H9 (cell line): ENCODE measurements around the gene NR2F1-AS1. TPM values are rescaled to one million over a fixed set of nuclear protein-coding genes. Genes with fewer than 3 reads are reported as not detected.

ENCODE experiments used
- DNase-seq: peaks from one replicate; pipeline ENCODE4 v3.0.0-alpha.2; 2017
- H2AFZ ChIP-seq: one replicate; pipeline ENCODE4 v1.6.1; 2013; ENCODE audit warnings: mild to moderate bottlenecking, low read length, control low read depth, moderate library complexity
- H2AK5ac ChIP-seq: 2 replicates; pipeline ENCODE4 v1.6.1; 2013; ENCODE audit warnings: low read length, control low read depth, mixed read lengths; ENCODE audit not compliant: insufficient read length
- H2BK120ac ChIP-seq: one replicate; pipeline ENCODE4 v1.6.1; 2013; ENCODE audit warnings: low read depth, mild to moderate bottlenecking, low read length, control low read depth, inconsistent platforms; ENCODE audit not compliant: poor library complexity, severe bottlenecking
- H2BK12ac ChIP-seq: 2 replicates; pipeline ENCODE4 v1.6.1; 2013; ENCODE audit warnings: low read length, control low read depth, mixed read lengths, low read depth; ENCODE audit not compliant: insufficient read length
- H2BK15ac ChIP-seq: 2 replicates; pipeline ENCODE4 v1.6.1; 2013; ENCODE audit warnings: low read depth, low read length, control low read depth
- H2BK20ac ChIP-seq: one replicate; pipeline ENCODE4 v1.6.1; 2013; ENCODE audit warnings: low read depth, mild to moderate bottlenecking, low read length, control low read depth, inconsistent platforms; ENCODE audit not compliant: poor library complexity, severe bottlenecking
- H2BK5ac ChIP-seq: 2 replicates; pipeline ENCODE4 v1.6.1; 2013; ENCODE audit warnings: low read length, control low read depth, mixed read lengths; ENCODE audit not compliant: insufficient read length
- H3K14ac ChIP-seq: 2 replicates; pipeline ENCODE4 v1.6.1; 2013; ENCODE audit warnings: low read length, control low read depth; ENCODE audit not compliant: insufficient read depth
- H3K18ac ChIP-seq: 2 replicates; pipeline ENCODE4 v1.6.1; 2013; ENCODE audit warnings: low read depth, mild to moderate bottlenecking, mixed read lengths, low read length, control low read depth; ENCODE audit not compliant: insufficient read length
- H3K23ac ChIP-seq: 2 replicates; pipeline ENCODE4 v1.6.1; 2013; ENCODE audit warnings: low read length, control low read depth, mixed read lengths, low read depth; ENCODE audit not compliant: insufficient read length
- H3K23me2 ChIP-seq: 2 replicates; pipeline ENCODE4 v1.6.1; 2013; ENCODE audit warnings: low read depth, mild to moderate bottlenecking, mixed read lengths, low read length, control low read depth; ENCODE audit not compliant: insufficient read length, poor library complexity, severe bottlenecking
- H3K27ac ChIP-seq: 2 replicates; pipeline ENCODE4 v1.5.1; 2013; ENCODE audit warnings: low read length, control low read depth, mixed read lengths, low read depth; ENCODE audit not compliant: insufficient read length
- H3K27me3 ChIP-seq: 2 replicates; pipeline ENCODE4 v1.6.1; 2013; ENCODE audit warnings: low read length, control low read depth, inconsistent platforms; ENCODE audit not compliant: insufficient read depth
- H3K4ac ChIP-seq: 2 replicates; pipeline ENCODE4 v1.6.1; 2013; ENCODE audit warnings: low read depth, mild to moderate bottlenecking, control low read depth, inconsistent platforms, low read length, moderate library complexity
- H3K4me1 ChIP-seq: 2 replicates; pipeline ENCODE4 v1.6.1; 2013; ENCODE audit warnings: low read length, control low read depth, inconsistent platforms; ENCODE audit not compliant: insufficient read depth
- H3K4me2 ChIP-seq: 2 replicates; pipeline ENCODE4 v1.6.1; 2013; ENCODE audit warnings: low read length, control low read depth, mixed read lengths; ENCODE audit not compliant: insufficient read length, insufficient read depth
- H3K56ac ChIP-seq: 2 replicates; pipeline ENCODE4 v1.6.1; 2013; ENCODE audit warnings: low read depth, mild to moderate bottlenecking, mixed read lengths, low read length, control low read depth; ENCODE audit not compliant: insufficient read length
- H3K79me1 ChIP-seq: 2 replicates; pipeline ENCODE4 v1.6.1; 2013; ENCODE audit warnings: low read depth, mild to moderate bottlenecking, moderate library complexity, low read length, control low read depth, inconsistent platforms; ENCODE audit not compliant: insufficient read depth, poor library complexity, severe bottlenecking
- H3K79me2 ChIP-seq: 2 replicates; pipeline ENCODE4 v1.6.1; 2013; ENCODE audit warnings: low read length, control low read depth, inconsistent platforms; ENCODE audit not compliant: insufficient read depth
- H3K9ac ChIP-seq: 2 replicates; pipeline ENCODE4 v1.6.1; 2013; ENCODE audit warnings: low read length, control low read depth, mixed read lengths; ENCODE audit not compliant: insufficient read length; ENCODE audit errors: extremely low read depth
- H3K9me3 ChIP-seq: one replicate; pipeline ENCODE4 v1.6.1; 2013; ENCODE audit warnings: low read depth, low read length, inconsistent platforms; ENCODE audit not compliant: control insufficient read depth
- H3T11ph ChIP-seq: one replicate; pipeline ENCODE4 v1.6.1; 2013; ENCODE audit warnings: mild to moderate bottlenecking, low read length, control low read depth, inconsistent platforms
- H4K20me1 ChIP-seq: one replicate; pipeline ENCODE4 v1.6.1; 2013; ENCODE audit not compliant: control insufficient read depth, insufficient read length, insufficient read depth
- H4K5ac ChIP-seq: 2 replicates; pipeline ENCODE4 v1.6.1; 2013; ENCODE audit warnings: low read depth, mild to moderate bottlenecking, mixed read lengths, low read length, control low read depth; ENCODE audit not compliant: insufficient read length
- H4K8ac ChIP-seq: replicated peaks from 2 replicates; pipeline ENCODE4 v1.6.1; 2013; ENCODE audit warnings: low read length, control low read depth, mixed read lengths, low read depth; ENCODE audit not compliant: insufficient read length
- H4K91ac ChIP-seq: 2 replicates; pipeline ENCODE4 v1.6.1; 2013; ENCODE audit warnings: low read depth, mild to moderate bottlenecking, moderate library complexity, mixed read lengths, low read length, control low read depth; ENCODE audit not compliant: insufficient read length
- H3K27ac Mint-ChIP-seq, 3 experiments: 2 replicates in 2 of 3; 3 replicates in 1 of 3; pipeline ENCODE4 v1.8.0; 2020 to 2021; ENCODE audit warnings: mixed read lengths in 3 of 3, mild to moderate bottlenecking in 1 of 3, moderate library complexity in 1 of 3
- H3K27me3 Mint-ChIP-seq: 2 replicates; pipeline ENCODE4 v1.8.0; 2021; ENCODE audit warnings: low read depth, mild to moderate bottlenecking, moderate library complexity, mixed read lengths
- H3K36me3 Mint-ChIP-seq, 3 experiments: 2 replicates in 2 of 3; 3 replicates in 1 of 3; pipeline ENCODE4 v1.8.0; 2020 to 2021; ENCODE audit warnings: low read depth in 3 of 3, mixed read lengths in 3 of 3; ENCODE audit not compliant: insufficient read depth in 1 of 3
- H3K4me1 Mint-ChIP-seq, 2 experiments: 2 replicates each; pipeline ENCODE4 v1.8.0; 2020; ENCODE audit warnings: mixed read lengths in 2 of 2
- H3K4me3 Mint-ChIP-seq, 2 experiments: 2 replicates in 1 of 2; 3 replicates in 1 of 2; pipeline ENCODE4 v1.8.0; 2020 to 2021; ENCODE audit warnings: mild to moderate bottlenecking in 2 of 2, mixed read lengths in 2 of 2, moderate library complexity in 1 of 2
- H3K9me3 Mint-ChIP-seq, 2 experiments: 2 replicates in 1 of 2; 3 replicates in 1 of 2; pipeline ENCODE4 v1.8.0; 2020; ENCODE audit warnings: mild to moderate bottlenecking in 2 of 2, mixed read lengths in 2 of 2, moderate library complexity in 1 of 2
- CTCF ChIP-seq: fragments of 200-600 bp; sonication (generic); conservative IDR thresholded peaks from 3 replicates; pipeline ENCODE4 v1.8.0; 2021; ENCODE audit warnings: antibody characterized with exemption, mild to moderate bottlenecking
- WGBS: extraction: QIAGEN DNeasy Blood & Tissue Kit; methylation state at CpG from one replicate; pipeline ENCODE4 v1.1.7; 2013; ENCODE audit warnings: missing lambda C conversion rate, low lambda C conversion rate, mixed read lengths; ENCODE audit not compliant: insufficient read length; ENCODE audit errors: extremely low coverage; 5-methylcytosine and 5-hydroxymethylcytosine counted together
- total RNA-seq: library from RNA; stranded (reverse); gene quantifications from 2 replicates; pipeline ENCODE4 v1.2.1, GENCODE V29; 2021

The NR2F1-AS1 gene
- total RNA-seq, 1 experiment from 2014 or later = 1.9 TPM

DNA sequence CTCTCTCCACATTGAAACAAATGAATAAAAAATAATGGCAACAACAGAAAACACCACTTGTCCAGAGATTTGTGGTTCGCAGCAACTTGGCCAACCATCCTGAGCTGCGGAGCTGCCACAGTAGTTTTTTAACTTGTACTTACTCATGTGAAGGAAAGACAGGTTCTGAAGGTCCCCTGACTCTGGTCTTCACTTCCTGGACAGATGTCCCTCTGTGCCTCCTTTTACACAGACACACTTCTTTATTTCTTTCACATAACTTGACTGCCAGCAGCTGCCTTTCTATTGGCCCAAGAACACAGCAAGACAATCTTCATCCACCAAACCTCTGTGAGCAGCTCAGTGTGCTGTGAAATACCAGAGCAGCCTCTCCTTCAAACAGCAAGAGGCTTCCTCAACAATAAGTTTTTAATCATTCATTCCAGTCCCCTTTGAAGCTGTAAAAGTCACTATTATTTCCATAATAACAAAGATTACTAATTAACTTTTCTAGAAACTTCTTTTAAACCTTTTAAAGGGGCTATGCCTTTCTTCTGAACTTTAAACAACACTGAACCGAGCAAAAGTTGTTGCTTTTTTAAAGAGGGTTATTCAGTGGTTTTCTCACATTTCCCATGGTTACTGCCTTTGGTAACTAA, 198.7 kb downstream of the NR2F1-AS1 start:
- no peaks in the 10 kb centered on the region for H4K20me1 ChIP-seq
- DNase-seq = no peak
- no peak overlapping the region for H3K4me2 ChIP-seq
- no peak overlapping the region for H3K27ac ChIP-seq
- H3K36me3 Mint-ChIP-seq = no peaks in the 10 kb centered on the region; a peak in 1 of 7 replicates
- no peak overlapping the region for H3K18ac ChIP-seq
- H2BK12ac ChIP-seq = no peak overlapping the region
- H2BK20ac ChIP-seq = no peak overlapping the region
- no peak overlapping the region for H2BK15ac ChIP-seq
- H2BK5ac ChIP-seq = no peak overlapping the region
- H3K4me3 Mint-ChIP-seq = no peak overlapping the region
- peaks cover 6% of the 10 kb centered on the region; the same call in 1 of the 2 replicates for H3K4me1 ChIP-seq
- no peaks in the 10 kb centered on the region for H3K9me3 ChIP-seq
- TF ChIP-seq CTCF = no peak
- no peak overlapping the region for H4K8ac ChIP-seq
- no peak overlapping the region for H3K23ac ChIP-seq
- H3K56ac ChIP-seq = no peak overlapping the region
- no peak overlapping the region for H3T11ph ChIP-seq
- no CpG with 5 or more reads among the region's 3 CpGs for WGBS
- H2BK120ac ChIP-seq = no peak overlapping the region
- H3K23me2 ChIP-seq = no peaks in the 10 kb centered on the region
- no peak overlapping the region for H2AFZ ChIP-seq
- H3K9me3 Mint-ChIP-seq = no peaks in the 10 kb centered on the region
- H3K27ac Mint-ChIP-seq = no peak overlapping the region; a peak in 1 of 7 replicates
- peaks cover 15 to 18% of the 10 kb centered on the region in 2 experiments for H3K4me1 Mint-ChIP-seq
- no peak overlapping the region for H4K5ac ChIP-seq
- H3K9ac ChIP-seq = no peak overlapping the region
- no peak overlapping the region for H3K4ac ChIP-seq
- H3K79me2 ChIP-seq = no peaks in the 10 kb centered on the region
- H3K27me3 Mint-ChIP-seq = no peaks in the 10 kb centered on the region
- H2AK5ac ChIP-seq = no peak overlapping the region
- no peaks in the 10 kb centered on the region for H3K27me3 ChIP-seq
- H3K79me1 ChIP-seq = no peaks in the 10 kb centered on the region
- no peak overlapping the region for H4K91ac ChIP-seq
- H3K14ac ChIP-seq = no peak overlapping the region
